Calu3 (cell line): ENCODE measurements around the gene RHEBL1. TPM values are rescaled to one million over a fixed set of nuclear protein-coding genes. Genes with fewer than 3 reads are reported as not detected.

Source experiments
- BruUV-seq: library from RNA; stranded (reverse); fragments of 400-500 nt; replicated peaks from 2 replicates; lab custom pipeline; 2021; lab: Mats Ljungman, UMichigan
- CTCF ChIA-PET: fragments of 300-600 bp; sonication (Branson Sonifier 250); formaldehyde crosslinking; loops from one replicate; lab custom pipeline; 2022; ENCODE audit warnings: antibody characterized with exemption; lab: Charles Lee
- DNase-seq: peaks from one replicate; pipeline ENCODE4 v3.0.0; 2022
- H3K27ac Mint-ChIP-seq: one replicate; pipeline ENCODE4 v1.8.0; 2022; ENCODE audit warnings: mixed read lengths; ENCODE audit not compliant: unreplicated experiment
- H3K27me3 Mint-ChIP-seq: one replicate; pipeline ENCODE4 v1.8.0; 2022; ENCODE audit warnings: mixed read lengths; ENCODE audit not compliant: unreplicated experiment
- H3K36me3 Mint-ChIP-seq: one replicate; pipeline ENCODE4 v1.8.0; 2022; ENCODE audit warnings: mild to moderate bottlenecking, moderate library complexity, mixed read lengths; ENCODE audit not compliant: insufficient read depth, unreplicated experiment
- H3K4me1 Mint-ChIP-seq: one replicate; pipeline ENCODE4 v1.8.0; 2022; ENCODE audit warnings: mild to moderate bottlenecking, low read depth, mixed read lengths; ENCODE audit not compliant: unreplicated experiment
- H3K4me3 Mint-ChIP-seq: one replicate; pipeline ENCODE4 v1.8.0; 2022; ENCODE audit warnings: mild to moderate bottlenecking, low read depth, moderate library complexity, mixed read lengths; ENCODE audit not compliant: unreplicated experiment
- H3K9me3 Mint-ChIP-seq: one replicate; pipeline ENCODE4 v1.8.0; 2022; ENCODE audit warnings: low read depth, mixed read lengths; ENCODE audit not compliant: unreplicated experiment
- CTCF ChIP-seq: fragments of 200-600 bp; IDR thresholded peaks from one replicate; pipeline ENCODE4 v1.8.0; 2022; ENCODE audit warnings: antibody characterized with exemption; ENCODE audit not compliant: unreplicated experiment
- intact Hi-C: fragments of 100-400 bp; cut with micrococcal nuclease; formaldehyde crosslinking; loops from one replicate; pipeline ENCODE4 v1.10.0; 2022; ENCODE audit not compliant: unreplicated experiment
- total RNA-seq: library from RNA; stranded (reverse); gene quantifications from 2 replicates; pipeline ENCODE4 v1.2.3, GENCODE V29; 2022

The RHEBL1 gene
- total RNA-seq, 1 experiment from 2014 or later, result 2.0 TPM

GRCh38 chr12:49037947-49038237 is 31.9 kb downstream of the RHEBL1 start:
- Mint-ChIP-seq H3K4me3 (no peak overlapping the region), H3K27ac (no peak overlapping the region), H3K4me1 (no peaks in the 10 kb centered on the region), H3K27me3 (no peaks in the 10 kb centered on the region), H3K9me3 (no peaks in the 10 kb centered on the region), H3K36me3 (peaks cover 45% of the 10 kb centered on the region)
- CTCF ChIA-PET, result no interaction called here
- no TSS peak for BruUV-seq
- TF ChIP-seq CTCF, result no peak
- intact Hi-C loops, result no loop called here
- no peak for DNase-seq

GRCh38 chr12:49037111-49037946 is 32.5 kb downstream of the RHEBL1 start:
- intact Hi-C loops, result no loop called here
- TF ChIP-seq CTCF, result no peak
- BruUV-seq, result no TSS peak
- H3K4me1 Mint-ChIP-seq, result no peaks in the 10 kb centered on the region
- H3K27me3 Mint-ChIP-seq, result no peaks in the 10 kb centered on the region
- CTCF ChIA-PET, result interaction anchor here (0.6 kb wide), 1 partner anchor 10 kb away, joined by 3 read pairs; no protein-coding TSS in a partner anchor
- no peak overlapping the region for H3K27ac Mint-ChIP-seq
- DNase-seq, result no peak
- peaks cover 43% of the 10 kb centered on the region for H3K36me3 Mint-ChIP-seq
- H3K9me3 Mint-ChIP-seq, result no peaks in the 10 kb centered on the region
- H3K4me3 Mint-ChIP-seq, result no peak overlapping the region

- Mint-ChIP-seq H3K27ac (no peak overlapping the region), H3K4me1 (no peaks in the 10 kb centered on the region), H3K27me3 (no peaks in the 10 kb centered on the region), H3K36me3 (peaks cover 51% of the 10 kb centered on the region), H3K4me3 (no peak overlapping the region), H3K9me3 (no peaks in the 10 kb centered on the region)
- intact Hi-C loops, result no loop called here
- no TSS peak for BruUV-seq
- no peak for DNase-seq
- no peak for TF ChIP-seq CTCF
- CTCF ChIA-PET, result interaction anchor here (0.6 to 0.7 kb wide), 3 partner anchors 214 to 1264 kb away, joined by 3 read pairs; no protein-coding TSS in a partner anchor
Measured at GRCh38 chr12:49036029-49036428, 33.8 kb downstream of the RHEBL1 start.

- CTCF ChIA-PET, result no interaction called here
- intact Hi-C loops, result no loop called here
- no peak for DNase-seq
- no peaks in the 10 kb centered on the region for H3K9me3 Mint-ChIP-seq
- BruUV-seq, result no TSS peak
- H3K4me1 Mint-ChIP-seq, result no peaks in the 10 kb centered on the region
- TF ChIP-seq CTCF, result no peak
- H3K27ac Mint-ChIP-seq, result no peak overlapping the region
- peaks cover 44% of the 10 kb centered on the region for H3K36me3 Mint-ChIP-seq
- H3K4me3 Mint-ChIP-seq, result no peak overlapping the region
- H3K27me3 Mint-ChIP-seq, result no peaks in the 10 kb centered on the region
Measured at GRCh38 chr12:49034286-49034622, 35.5 kb downstream of the RHEBL1 start.
